Upper lobe of left lung (tissue), 6 donors: ENCODE results near the gene DCP1A. TPM values are rescaled to one million over a fixed set of nuclear protein-coding genes. Genes with fewer than 3 reads are reported as not detected.

Source experiments
- ATAC-seq, 2 donors: fragments of 200-7000 bp; cut with Tn5 transposase; one replicate each; pipeline ENCODE4 v1.9.1; 2022; ENCODE audit warnings: mild to moderate bottlenecking in 2 of 2, moderate library complexity in 2 of 2; ENCODE audit not compliant: low FRiP score in 2 of 2
- DNase-seq, 2 donors: peaks; one replicate each; pipeline ENCODE4 v3.0.0-alpha.2; 2019 to 2020
- H3K27ac ChIP-seq, 4 donors: fragments of 200-600 bp; sonication (generic); one replicate each; pipeline ENCODE4 v1.5.1; 2016 to 2019
- H3K27me3 ChIP-seq, 4 donors: fragments of 200-600 bp; sonication (generic); one replicate each; pipeline ENCODE4 v1.5.1; 2017 to 2019
- H3K36me3 ChIP-seq, 4 donors: fragments of 200-600 bp; sonication (generic); one replicate each; pipeline ENCODE4 v1.5.1; 2016 to 2019
- H3K4me1 ChIP-seq, 4 donors: fragments of 200-600 bp; sonication (generic); one replicate each; pipeline ENCODE4 v1.5.1; 2018 to 2019
- H3K4me3 ChIP-seq, 4 donors: fragments of 200-600 bp; sonication (generic); one replicate each; pipeline ENCODE4 v1.5.1; 2017 to 2019; ENCODE audit warnings: mild to moderate bottlenecking in 2 of 4, moderate library complexity in 1 of 4
- H3K9me3 ChIP-seq, 4 donors: fragments of 200-600 bp; sonication (generic); one replicate each; pipeline ENCODE4 v1.5.1; 2018 to 2019
- EP300 ChIP-seq, 4 donors: sonication (generic); formaldehyde crosslinking; IDR thresholded peaks; one replicate each; pipeline ENCODE4 v1.5.1; 2017; ENCODE audit warnings: antibody characterized with exemption in 4 of 4, control low read depth in 2 of 4
- POLR2A ChIP-seq, 4 donors: fragments of 450-650 bp; IDR thresholded peaks; one replicate each; pipeline ENCODE4 v1.5.1; 2016 to 2017; ENCODE audit warnings: antibody characterized with exemption in 4 of 4, mild to moderate bottlenecking in 2 of 4
- POLR2AphosphoS5 ChIP-seq, 2 donors: sonication (generic); formaldehyde crosslinking; IDR thresholded peaks; one replicate each; pipeline ENCODE4 v1.5.1; 2017; ENCODE audit warnings: antibody characterized with exemption in 2 of 2
- WGBS, 2 donors: methylation state at CpG; one replicate each; pipeline ENCODE4 v1.1.5; 2017 to 2018; 5-methylcytosine and 5-hydroxymethylcytosine counted together
- total RNA-seq, 6 donors: library from RNA; depleted of rRNA in 4 of 6; stranded (reverse); fragments of >200 nt in 4 of 6; gene quantifications; one replicate each; pipeline versions ENCODE4 v1.1.0 to v1.2.1, GENCODE V29; 2016 to 2021
- TF ChIP-seq, protein P1 (sequence below), 6 experiments: fragments of 450-650 bp in 4 of 6; fragments of 200-600 bp in 2 of 6; sonication (generic) in 2 of 6; IDR thresholded peaks; one replicate each; pipeline ENCODE4 v1.5.1; 2016 to 2019; ENCODE audit warnings: antibody characterized with exemption in 6 of 6
- donor health status: DM: no; HTN: no; CAD: no; lungs with moderate emphysema.
- donor health status: DM: no; HTN: yes; CAD: no; lungs with severe emphysema.

DCP1A gene
- total RNA-seq, 6 donors from 2014 or later, result 12.2 to 21.1 (median 18.7) TPM

DNA sequence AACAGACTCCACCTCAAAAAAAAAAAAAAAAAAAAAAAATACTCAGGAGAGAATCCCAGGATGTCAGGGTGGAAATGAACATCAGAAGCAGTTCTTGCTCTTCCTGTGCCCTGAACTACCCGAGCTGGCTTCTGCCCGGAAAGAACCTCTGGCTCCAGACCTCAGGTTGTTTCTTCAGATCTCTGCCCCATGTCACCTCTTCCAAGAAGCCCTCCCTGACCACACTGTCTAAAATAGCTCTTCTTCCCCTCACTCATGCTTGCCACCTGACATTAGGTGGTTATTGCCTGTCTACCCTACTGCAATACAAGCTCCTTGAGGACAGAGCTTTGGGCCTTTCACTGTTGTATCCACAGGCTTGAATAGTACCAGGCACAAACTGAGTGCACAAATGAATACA, 99.7 kb downstream of the DCP1A start:
- 14 to 69% methylated on average over 2 of the region's 2 CpGs for WGBS, 2 donors
- no peaks in the 10 kb centered on the region for H3K36me3 ChIP-seq
- no peak overlapping the region for H3K4me3 ChIP-seq
- no peak for TF ChIP-seq EP300 (IDR thresholded peaks at IDR 0.05)
- TF ChIP-seq, protein P1, sequence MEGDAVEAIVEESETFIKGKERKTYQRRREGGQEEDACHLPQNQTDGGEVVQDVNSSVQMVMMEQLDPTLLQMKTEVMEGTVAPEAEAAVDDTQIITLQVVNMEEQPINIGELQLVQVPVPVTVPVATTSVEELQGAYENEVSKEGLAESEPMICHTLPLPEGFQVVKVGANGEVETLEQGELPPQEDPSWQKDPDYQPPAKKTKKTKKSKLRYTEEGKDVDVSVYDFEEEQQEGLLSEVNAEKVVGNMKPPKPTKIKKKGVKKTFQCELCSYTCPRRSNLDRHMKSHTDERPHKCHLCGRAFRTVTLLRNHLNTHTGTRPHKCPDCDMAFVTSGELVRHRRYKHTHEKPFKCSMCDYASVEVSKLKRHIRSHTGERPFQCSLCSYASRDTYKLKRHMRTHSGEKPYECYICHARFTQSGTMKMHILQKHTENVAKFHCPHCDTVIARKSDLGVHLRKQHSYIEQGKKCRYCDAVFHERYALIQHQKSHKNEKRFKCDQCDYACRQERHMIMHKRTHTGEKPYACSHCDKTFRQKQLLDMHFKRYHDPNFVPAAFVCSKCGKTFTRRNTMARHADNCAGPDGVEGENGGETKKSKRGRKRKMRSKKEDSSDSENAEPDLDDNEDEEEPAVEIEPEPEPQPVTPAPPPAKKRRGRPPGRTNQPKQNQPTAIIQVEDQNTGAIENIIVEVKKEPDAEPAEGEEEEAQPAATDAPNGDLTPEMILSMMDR (IDR thresholded peaks at IDR 0.05), result no peak
- ATAC-seq, result no peak
- H3K9me3 ChIP-seq, result no peaks in the 10 kb centered on the region
- H3K4me1 ChIP-seq, result peaks cover 67 to 84% (median 77%) of the 10 kb centered on the region in 4 donors
- no peak for DNase-seq
- peak overlapping the region in 3 of 4 donors; percentile 23 to 48 (median 36) for H3K27ac ChIP-seq
- H3K27me3 ChIP-seq, result no peaks in the 10 kb centered on the region

DNA sequence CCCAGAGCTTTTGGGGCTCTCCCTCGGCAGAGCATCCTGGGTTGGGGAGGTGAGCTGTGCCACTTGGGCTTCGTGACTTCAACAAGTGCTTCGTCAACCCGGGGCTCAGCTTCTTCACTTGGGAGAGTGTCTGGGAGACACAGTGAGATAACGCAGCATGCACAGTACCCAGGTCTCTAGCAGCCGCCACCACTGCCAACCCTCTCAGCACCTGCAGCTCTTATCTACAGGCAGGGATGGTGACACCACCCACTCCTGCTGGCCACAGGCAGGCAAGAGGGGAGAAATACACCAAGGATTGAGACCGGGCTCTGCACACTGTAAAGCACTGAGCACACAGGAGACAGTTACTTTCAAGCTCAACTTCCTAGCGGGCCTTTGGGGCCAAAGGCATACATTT, 103.1 kb downstream of the DCP1A start:
- TF ChIP-seq POLR2A (IDR thresholded peaks at IDR 0.05) (no peak), POLR2AphosphoS5 (IDR thresholded peaks at IDR 0.05) (no peak), EP300 (IDR thresholded peaks at IDR 0.05) (no peak)
- TF ChIP-seq, protein P1 (IDR thresholded peaks at IDR 0.05), result no peak
- H3K4me1 ChIP-seq, result peaks cover 42 to 83% (median 77%) of the 10 kb centered on the region in 4 donors
- no peaks in the 10 kb centered on the region for H3K27me3 ChIP-seq
- peak in 1 of 2 donors; percentile 71 for DNase-seq
- 52 to 56% methylated on average over 7 to 8 of the region's 8 CpGs for WGBS, 2 donors
- H3K36me3 ChIP-seq, result peaks cover 3 to 28% (median 27%) of the 10 kb centered on the region in 4 donors
- H3K27ac ChIP-seq, result peak overlapping the region; percentile 8 to 86 (median 72)
- H3K9me3 ChIP-seq, result no peaks in the 10 kb centered on the region
- H3K4me3 ChIP-seq, result no peak overlapping the region
- ATAC-seq, result no peak

DNA sequence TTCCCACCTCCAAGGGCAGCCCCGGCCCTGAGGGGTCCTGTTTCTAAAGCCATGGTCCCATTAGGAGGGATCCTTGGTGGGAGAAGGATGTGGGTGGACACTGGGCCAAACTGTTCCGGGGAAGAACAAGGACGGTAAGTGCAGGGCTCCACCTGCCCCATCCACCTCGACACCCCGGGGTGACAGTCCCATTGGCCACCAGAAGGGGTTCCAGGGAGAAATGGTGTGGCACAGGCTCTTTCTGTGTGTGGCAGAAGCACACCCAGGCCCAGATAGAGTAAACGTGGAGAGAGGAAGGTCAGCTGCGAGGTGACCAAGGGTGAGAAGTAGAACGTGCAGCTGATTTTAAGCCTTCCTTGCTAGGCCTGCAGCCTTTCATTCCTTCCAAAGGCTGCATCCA, 103.6 kb downstream of the DCP1A start:
- Histone ChIP-seq H3K36me3 (peaks cover 3 to 32% (median 31%) of the 10 kb centered on the region in 4 donors), H3K27me3 (no peaks in the 10 kb centered on the region), H3K9me3 (no peaks in the 10 kb centered on the region), H3K4me1 (peaks cover 37 to 81% (median 76%) of the 10 kb centered on the region in 4 donors), H3K4me3 (no peak overlapping the region), H3K27ac (peak overlapping the region; percentile 62 to 86 (median 72))
- 86% methylated on average over 8 of the region's 8 CpGs; no CpG with 5 or more reads in 1 of the 2 donors for WGBS, 2 donors
- ATAC-seq (no peak), DNase-seq (no peak)
- TF ChIP-seq POLR2AphosphoS5 (IDR thresholded peaks at IDR 0.05) (no peak), EP300 (IDR thresholded peaks at IDR 0.05) (no peak), POLR2A (IDR thresholded peaks at IDR 0.05) (no peak)
- TF ChIP-seq, protein P1 (IDR thresholded peaks at IDR 0.05), result no peak

DNA sequence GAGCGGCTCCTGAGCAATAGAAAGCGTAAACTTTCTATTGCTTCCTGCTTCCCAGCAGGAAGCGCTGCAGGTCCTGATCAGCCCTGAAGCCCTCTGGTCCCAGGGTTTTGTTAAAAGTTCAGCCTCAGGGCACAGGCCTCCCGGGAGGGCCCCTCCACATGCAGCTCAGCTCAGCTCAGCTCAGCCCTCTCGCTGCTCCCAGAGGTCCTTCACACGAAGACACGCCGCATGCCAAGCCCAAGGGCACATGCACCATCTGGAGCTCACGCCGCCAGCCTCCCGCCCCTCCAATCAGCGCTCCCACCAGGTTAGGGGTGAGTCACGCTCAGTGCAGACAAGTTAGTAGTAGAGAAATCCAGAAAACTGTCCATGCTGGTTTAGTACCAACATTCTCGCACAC, 104.2 kb downstream of the DCP1A start:
- peaks cover 3 to 39% (median 37%) of the 10 kb centered on the region in 4 donors for H3K36me3 ChIP-seq

DNA sequence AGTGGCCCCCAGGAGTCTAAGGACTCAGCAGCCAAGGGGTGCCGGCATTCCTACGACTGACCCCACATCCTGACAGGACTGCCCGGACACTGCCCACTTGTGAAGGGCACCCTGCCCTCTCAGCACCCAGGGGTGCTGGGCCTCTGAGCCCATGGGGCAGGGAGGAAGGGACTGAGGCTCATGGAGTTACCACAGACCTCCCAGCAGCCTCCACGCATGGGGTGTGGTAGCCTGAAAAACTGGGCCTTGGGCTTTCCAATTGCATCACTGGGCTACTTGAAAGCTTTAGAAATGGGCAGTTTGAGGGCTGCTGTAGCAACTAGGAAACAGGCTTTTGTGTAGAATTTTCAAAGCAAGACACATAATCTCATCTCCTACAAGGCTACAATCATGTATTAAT, 104.7 kb downstream of the DCP1A start:
- Histone ChIP-seq H3K4me3 (no peak overlapping the region), H3K27me3 (no peaks in the 10 kb centered on the region), H3K27ac (peak overlapping the region; percentile 62 to 86 (median 72)), H3K4me1 (peaks cover 31 to 81% (median 74%) of the 10 kb centered on the region in 4 donors), H3K36me3 (peaks cover 3 to 44% (median 38%) of the 10 kb centered on the region in 4 donors), H3K9me3 (no peaks in the 10 kb centered on the region)
- TF ChIP-seq EP300 (IDR thresholded peaks at IDR 0.05) (no peak), POLR2AphosphoS5 (IDR thresholded peaks at IDR 0.05) (peak in 1 of 2 donors; percentile 10)
- WGBS, 2 donors, result 45 to 92% methylated on average over 2 to 4 of the region's 4 CpGs
- peak in 1 of 2 donors; percentile 81 for DNase-seq
- ATAC-seq, result peak; percentile 65 to 71

More for the DNA sequence above, 104.2 kb downstream of the DCP1A start:
- 70 to 73% methylated on average over 14 of the region's 14 CpGs for WGBS, 2 donors
- DNase-seq (peak in 1 of 2 donors; percentile 52), ATAC-seq (peak; percentile 20 to 32)
- Histone ChIP-seq H3K4me3 (no peak overlapping the region), H3K27ac (peak overlapping the region; percentile 62 to 86 (median 72)), H3K9me3 (no peaks in the 10 kb centered on the region), H3K27me3 (no peaks in the 10 kb centered on the region), H3K4me1 (peaks cover 34 to 81% (median 76%) of the 10 kb centered on the region in 4 donors)
- TF ChIP-seq EP300 (IDR thresholded peaks at IDR 0.05) (no peak), POLR2AphosphoS5 (IDR thresholded peaks at IDR 0.05) (peak in 1 of 2 donors; percentile 6)

DNA sequence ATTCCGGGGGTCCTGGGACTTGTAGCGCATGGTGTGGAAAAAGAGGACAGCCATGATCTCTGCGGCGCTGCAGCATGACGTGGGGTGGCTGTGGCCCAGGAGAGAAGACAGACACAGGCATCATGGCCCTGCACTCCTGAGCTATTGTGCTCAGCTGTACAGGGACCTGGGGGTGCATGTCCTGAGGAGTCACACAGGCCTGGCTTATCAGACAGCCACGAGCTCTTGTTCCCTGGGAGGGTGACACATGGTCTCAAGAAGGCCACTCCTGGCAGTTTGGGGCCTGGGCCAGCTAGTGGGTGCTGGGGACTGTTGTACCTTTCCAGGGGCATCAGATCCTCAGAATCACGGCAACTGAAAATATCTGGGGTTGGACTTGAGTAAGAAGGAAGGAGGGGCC, 105.2 kb downstream of the DCP1A start:
- Histone ChIP-seq H3K36me3 (peaks cover 3 to 46% (median 38%) of the 10 kb centered on the region in 4 donors), H3K27me3 (no peaks in the 10 kb centered on the region), H3K9me3 (no peaks in the 10 kb centered on the region), H3K4me3 (no peak overlapping the region), H3K27ac (peak overlapping the region; percentile 62 to 86 (median 72)), H3K4me1 (peaks cover 27 to 80% (median 73%) of the 10 kb centered on the region in 4 donors)
- peak in 1 of 2 donors; percentile 38 for TF ChIP-seq POLR2AphosphoS5 (IDR thresholded peaks at IDR 0.05)
- TF ChIP-seq, protein P1 (IDR thresholded peaks at IDR 0.05), result no peak
- TF ChIP-seq POLR2A (IDR thresholded peaks at IDR 0.05), result no peak
- TF ChIP-seq EP300 (IDR thresholded peaks at IDR 0.05), result peak in 1 of 4 donors; percentile 25
- DNase-seq (peak in 1 of 2 donors; percentile 81), ATAC-seq (peak; percentile 3 to 61)
- 81 to 89% methylated on average over 5 to 7 of the region's 7 CpGs for WGBS, 2 donors
